GM18861 (cell line): ENCODE measurements around the gene LHCGR.
"Not testable (repeated sequence)": the region's sequence is repeated elsewhere in the genome, so short reads cannot be mapped to it uniquely, and the experiment has no call there.

Source experiments
- ATAC-seq: cut with Tn5 transposase; IDR thresholded peaks from one replicate; pipeline ENCODE4 v1.9.1; 2021; ENCODE audit not compliant: unreplicated experiment

Gene LHCGR

GRCh38 chr2:48713647-48714046, 41.9 kb downstream of the LHCGR start:
- ATAC-seq, result no peak

DNA sequence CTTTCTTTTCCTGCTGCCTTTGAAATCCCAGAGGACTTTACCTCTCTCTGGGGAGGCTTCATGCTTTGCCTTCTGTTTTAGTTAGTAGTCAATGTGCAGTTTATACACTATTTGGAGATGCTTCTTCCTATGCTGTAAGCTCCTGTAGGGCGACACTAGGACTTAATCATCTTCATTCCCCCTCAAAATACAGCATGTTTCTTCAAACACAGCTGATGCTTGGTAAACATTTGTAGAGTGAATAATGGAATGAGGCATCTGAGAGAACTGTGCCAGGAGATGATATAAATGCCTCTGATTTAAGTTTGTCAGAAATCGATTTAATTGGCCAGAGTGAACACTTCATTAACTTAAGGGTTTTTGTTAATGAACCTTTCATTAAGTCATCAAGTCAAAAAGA, 43.4 kb downstream of the LHCGR start:
- ATAC-seq, result no peak

GRCh38 chr2:48711343-48711742, 44.2 kb downstream of the LHCGR start:
- ATAC-seq, result no peak

- ATAC-seq, result no peak
These were observed 46.2 kb downstream of the LHCGR start for GRCh38 chr2:48709096-48710034.

GRCh38 chr2:48707466-48707865, 48.1 kb downstream of the LHCGR start:
- ATAC-seq, result no peak

DNA sequence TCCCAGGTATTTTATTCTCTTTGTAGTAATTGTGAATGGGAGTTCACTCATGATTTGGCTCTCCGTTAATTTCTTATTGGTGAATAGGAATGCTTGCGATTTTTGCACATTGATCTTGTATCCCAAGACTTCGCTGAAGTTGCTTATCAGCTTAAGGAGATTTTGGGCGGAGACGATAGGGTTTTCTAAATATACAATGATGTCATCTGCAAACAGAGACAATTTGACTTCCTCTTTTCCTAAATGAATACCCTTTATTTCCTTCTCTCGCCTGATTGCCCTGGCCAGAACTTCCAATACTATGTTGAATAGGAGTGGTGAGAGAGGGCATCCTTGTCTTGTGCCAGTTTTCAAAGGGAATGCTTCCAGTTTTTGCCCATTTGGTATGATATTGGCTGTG, 51.9 kb downstream of the LHCGR start:
- ATAC-seq, result not testable (repeated sequence)

DNA sequence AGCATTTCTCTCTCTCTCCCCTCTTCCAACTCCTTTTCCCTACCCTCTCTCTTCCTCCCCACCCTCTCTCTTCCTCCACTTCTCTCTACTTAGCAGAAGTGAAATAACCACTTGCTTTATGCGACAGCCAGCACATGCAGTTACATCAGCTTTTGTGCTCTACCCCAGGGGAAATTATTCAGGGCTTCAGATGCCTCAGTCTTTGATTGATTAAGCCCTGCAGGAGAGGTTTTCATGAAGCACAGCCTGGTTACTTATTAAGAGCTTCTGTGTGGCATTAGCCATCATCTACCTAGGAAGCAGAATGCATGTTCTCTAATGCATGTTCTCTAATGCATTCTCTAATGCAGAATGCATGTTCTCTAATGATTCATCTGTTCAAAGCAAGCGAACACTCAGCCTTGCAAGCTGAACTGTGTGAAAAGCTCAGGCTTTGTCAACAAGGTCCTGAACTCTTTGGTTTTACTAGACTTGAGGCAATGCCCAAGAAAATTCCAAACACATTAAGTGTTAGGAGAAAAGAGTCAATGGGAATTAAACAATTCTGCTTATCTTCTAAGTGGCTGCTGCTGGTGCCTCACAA, 56.1 kb downstream of the LHCGR start:
- ATAC-seq, result no peak

- no peak for ATAC-seq
These were observed 58.6 kb downstream of the LHCGR start for GRCh38 chr2:48696881-48697280.

DNA sequence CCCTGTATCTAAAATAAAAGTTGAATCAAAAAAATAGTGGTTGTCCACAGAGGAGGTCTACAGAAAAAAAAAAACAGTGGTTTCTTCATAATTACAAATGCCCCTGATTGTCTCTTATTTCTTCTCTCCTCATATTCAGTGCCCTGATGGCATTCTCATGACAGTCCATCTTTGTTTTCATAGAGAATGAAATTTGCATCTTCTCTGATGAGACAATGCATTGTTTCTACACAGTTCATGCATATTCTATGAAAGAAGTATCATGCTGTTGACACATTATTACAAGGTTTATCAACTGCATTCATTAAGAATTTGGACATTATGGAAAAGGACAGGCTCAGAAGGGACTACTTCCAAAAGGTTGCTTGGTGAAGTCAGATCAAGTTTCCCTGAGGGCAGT, 59.5 kb downstream of the LHCGR start:
- ATAC-seq, result no peak

GRCh38 chr2:48694149-48694548, 61.4 kb downstream of the LHCGR start:
- no peak for ATAC-seq

DNA sequence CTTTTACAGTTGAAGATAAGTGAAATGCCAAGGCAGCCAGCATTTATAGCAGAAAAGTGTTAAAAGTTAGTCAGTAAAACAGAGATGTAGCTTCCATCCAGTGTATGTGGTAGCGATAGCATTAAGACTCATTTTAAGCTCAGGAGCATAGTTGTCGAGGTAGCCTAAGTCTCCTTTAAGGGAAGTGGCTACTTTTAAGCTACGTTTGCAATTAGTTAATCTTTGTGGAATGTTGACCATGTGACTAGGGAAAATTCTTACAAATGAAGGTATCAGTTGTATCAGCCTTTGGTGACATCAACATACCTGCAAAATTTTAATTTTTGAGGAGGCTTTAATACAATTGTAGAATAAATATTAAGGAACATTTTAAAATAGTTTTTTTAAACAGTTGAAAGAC, 61.9 kb downstream of the LHCGR start:
- no peak for ATAC-seq

DNA sequence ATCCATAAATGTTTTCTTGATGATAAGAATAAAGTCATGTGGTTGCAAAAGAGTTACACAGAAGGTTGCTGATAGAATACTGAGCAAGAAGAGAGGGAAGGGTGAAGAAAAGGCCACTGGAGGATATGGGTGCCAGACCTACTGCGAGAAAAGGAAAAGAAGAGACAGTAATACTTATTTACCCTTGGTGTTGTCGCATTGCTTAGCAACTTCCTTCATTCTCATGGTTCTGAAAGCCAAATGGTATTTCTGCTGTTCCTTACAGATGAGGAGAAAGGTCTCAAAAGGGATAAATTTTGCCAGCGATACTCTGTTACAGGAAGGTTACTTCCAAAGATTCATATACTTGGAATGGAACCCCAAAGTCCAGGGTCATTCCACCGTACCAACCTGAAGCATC, 62.5 kb downstream of the LHCGR start:
- ATAC-seq, result no peak

DNA sequence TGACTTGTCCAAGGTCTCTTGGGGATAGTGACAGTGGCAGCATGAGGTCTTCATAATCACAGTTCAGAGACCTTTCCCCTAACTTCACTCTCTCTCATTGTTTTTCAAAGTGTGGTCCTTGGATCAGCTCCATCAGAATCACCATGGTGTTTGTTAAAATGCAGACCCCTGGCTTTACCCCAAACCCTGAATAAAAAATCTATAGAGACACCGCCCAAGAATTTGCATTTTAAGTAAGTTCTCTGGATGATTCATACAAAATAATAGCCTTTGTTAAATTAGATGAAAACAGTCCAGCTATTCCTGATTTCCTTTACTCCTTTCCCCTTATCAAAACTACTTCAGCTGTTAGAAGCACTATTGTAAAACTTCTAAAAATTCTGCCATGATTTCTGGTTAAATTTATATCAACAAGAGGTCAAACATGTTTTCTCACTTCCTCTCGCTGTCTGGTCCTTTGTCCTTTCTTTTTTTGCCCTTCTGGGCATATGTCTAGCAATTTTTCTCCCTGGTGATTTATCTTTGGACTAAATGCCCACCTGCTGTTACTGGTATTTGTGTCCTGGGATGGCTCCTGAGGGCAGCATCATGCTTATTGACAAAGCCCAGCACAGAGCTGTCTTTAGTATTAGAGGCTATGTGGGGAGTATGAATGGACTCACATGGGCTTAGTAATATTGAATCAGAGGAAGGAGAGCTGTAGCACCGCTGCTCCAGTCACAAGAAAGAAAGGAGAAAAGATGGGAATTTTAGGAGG, 63.4 kb downstream of the LHCGR start:
- ATAC-seq, result no peak

DNA sequence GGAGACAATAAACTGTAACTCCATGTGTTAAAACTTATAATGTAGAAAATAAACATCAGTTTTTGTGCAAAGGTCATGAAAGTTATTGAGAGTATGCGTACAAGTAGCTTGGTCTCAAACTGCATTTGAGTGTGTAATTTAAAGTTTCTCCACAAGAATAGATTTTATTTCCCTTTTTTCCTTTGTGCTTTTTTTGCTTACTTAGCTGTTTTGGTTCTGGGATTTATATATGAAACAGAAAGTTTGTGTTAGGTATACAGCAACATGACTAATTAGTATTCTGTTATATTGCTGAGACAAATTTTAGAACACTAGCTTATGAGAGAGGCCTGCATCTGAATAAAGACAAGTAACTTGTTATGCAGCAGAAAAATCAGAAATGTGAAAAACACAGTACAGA, 70.4 kb downstream of the LHCGR start:
- no peak for ATAC-seq

- ATAC-seq, result no peak
These were observed 78.1 kb downstream of the LHCGR start for GRCh38 chr2:48677450-48677849.

DNA sequence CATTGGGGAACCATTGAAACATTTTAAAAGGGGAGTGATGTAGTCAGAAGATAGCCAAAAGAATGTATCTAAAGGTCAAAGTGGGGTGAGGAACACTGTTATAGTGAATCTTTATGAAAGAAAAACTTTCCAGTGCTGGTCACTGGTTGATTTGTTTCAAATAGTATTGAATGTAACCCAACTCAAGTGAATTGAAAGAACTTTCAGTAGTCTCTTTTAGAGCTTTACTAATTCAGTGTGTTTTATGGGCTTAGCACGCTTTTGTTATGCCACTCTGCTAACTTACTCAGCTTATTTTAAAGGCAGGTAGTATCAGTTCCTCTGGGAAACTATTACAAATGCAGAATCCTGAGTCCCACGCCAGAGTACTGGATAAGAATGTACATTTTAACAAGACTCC, 80.6 kb downstream of the LHCGR start:
- peak; percentile 44 for ATAC-seq

- ATAC-seq, result no peak
These were observed 81.9 kb downstream of the LHCGR start for GRCh38 chr2:48673581-48673980.

GRCh38 chr2:48668992-48669391, 86.5 kb downstream of the LHCGR start:
- ATAC-seq, result peak; percentile 99

DNA sequence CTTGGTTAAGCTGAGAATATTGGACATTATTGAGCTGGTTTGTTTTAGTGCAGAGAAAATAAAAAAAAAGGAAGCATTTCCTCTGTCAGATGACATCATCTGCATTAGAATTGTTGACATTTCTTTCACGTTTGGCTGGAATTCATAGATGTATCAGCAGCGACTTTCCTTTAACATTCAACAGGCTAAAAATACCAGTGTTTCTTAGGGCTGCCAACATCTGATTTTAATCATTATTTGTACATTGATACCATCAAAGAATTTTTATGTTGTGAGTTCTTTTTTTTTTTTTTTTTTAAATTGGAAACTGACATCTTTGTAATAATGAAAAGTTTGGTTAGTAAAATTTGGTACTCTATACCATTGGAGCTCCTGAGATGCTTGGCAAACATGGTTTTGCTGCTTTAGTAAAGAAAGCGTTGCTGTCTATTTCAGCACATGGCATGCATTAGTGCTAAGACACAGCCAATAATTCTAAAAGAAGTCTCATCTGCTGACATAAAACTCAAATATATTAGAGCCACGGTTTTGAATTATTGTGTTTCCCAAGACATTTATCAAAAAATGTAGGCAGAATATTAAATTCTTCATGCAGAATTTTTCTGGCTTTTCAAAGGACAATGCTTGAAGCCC, 104.2 kb downstream of the LHCGR start:
- no peak for ATAC-seq

DNA sequence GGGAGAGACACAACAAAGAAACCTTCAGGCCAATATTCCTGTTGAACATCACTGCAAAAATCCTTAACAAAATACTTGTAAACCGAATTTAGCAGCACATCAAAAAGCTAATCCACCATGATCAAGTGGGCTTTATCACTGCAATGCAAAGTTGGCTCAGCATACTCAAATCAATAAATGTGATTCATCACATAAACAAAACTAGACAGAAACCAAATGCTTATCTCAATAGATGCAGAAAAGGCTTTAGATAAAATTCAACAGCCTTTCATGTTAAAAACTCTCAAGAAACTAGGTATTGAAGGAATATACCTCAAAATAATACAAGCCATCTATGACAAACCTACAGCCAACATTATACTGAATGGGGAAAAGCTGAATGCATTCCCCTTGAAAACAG, 117.3 kb downstream of the LHCGR start:
- no peak for ATAC-seq
